ENCODE measurements around the gene HOOK2. TPM values are rescaled to one million over a fixed set of nuclear protein-coding genes. Genes with fewer than 3 reads are reported as not detected.

The HOOK2 gene
- total and polyA plus RNA-seq, 2 of the 13 experiments (the other 11 are each of a cell fraction or from before 2014, with no cell fraction given): 9.2 to 12.9 TPM

GRCh38 chr19:12790628-12791344 lies 15.4 kb upstream of the HOOK2 start:
- Histone ChIP-seq H3K79me2 (ENCODE audit: insufficient read depth, low read length) (peaks cover 8% of the 10 kb centered on the region), H3K27ac (ENCODE audit: extremely low read length, insufficient read depth, low read length) (peak overlapping the region; percentile 31), H3K4me3 (replicated peaks in 1 of 3; ENCODE audit: insufficient read depth in 1 of 3, low read depth in 2 of 3, low read length in 3 of 3) (peak overlapping the region; percentile 47 to 87 (median 60)), H3K9ac (ENCODE audit: insufficient read depth, low read depth, low read length) (peak overlapping the region; percentile 89), H2AFZ (ENCODE audit: low read length) (no peak overlapping the region), H3K36me3 (replicated peaks in 1 of 2; ENCODE audit: control insufficient read depth in 1 of 2, insufficient read depth in 2 of 2, low read length in 2 of 2) (no peaks in the 10 kb centered on the region), H3K27me3 (ENCODE audit: control insufficient read depth in 1 of 2, insufficient read depth in 2 of 2, low read length in 2 of 2) (no peaks in the 10 kb centered on the region), H3K4me1 (ENCODE audit: insufficient read depth, low read length) (peaks cover 60% of the 10 kb centered on the region), H3K9me3 (ENCODE audit: low read length) (no peaks in the 10 kb centered on the region), H4K20me1 (ENCODE audit: insufficient read depth, low read length) (no peaks in the 10 kb centered on the region), H3K4me2 (ENCODE audit: low read depth, low read length) (peak overlapping the region; percentile 99)
- 2% methylated on average over 13 of the region's 22 CpGs for WGBS (ENCODE audit: low lambda C conversion rate)
- POLR2A ChIA-PET: interaction anchor here (0.7 to 3.9 kb wide), 15 partner anchors 8 to 327 kb away, joined by 3 to 124 read pairs (median 14); partner anchors contain the start of genes GET3, HOOK2, MAN2B1 and NACC1
- ATAC-seq (no peak), DNase-seq (ENCODE audit: low spot score) (no peak), FAIRE-seq (no peak)
- BruUV-seq (replicated peaks): no TSS peak
- in situ Hi-C loops (cut with HindIII; ENCODE audit: extremely low pct_ligation_motif_present, low pct_unique_long_range_greater_than_20kb): no loop called here
- CTCF ChIA-PET (ENCODE audit: low intra/inter-chr PET ratio, low total read pairs): interaction anchor here (0.8 kb wide), 1 partner anchor 114 kb away, joined by 3 read pairs; no protein-coding TSS in a partner anchor
- intact Hi-C loops (cut with micrococcal nuclease; ENCODE audit: unreplicated experiment): no loop called here
- TF ChIP-seq RNF219 (CRISPR knock-in tag; IDR thresholded peaks at IDR 0.05) (no peak), NR3C1 (CRISPR knock-in tag; IDR thresholded peaks at IDR 0.05) (no peak), ZBTB2 (CRISPR knock-in tag; IDR thresholded peaks at IDR 0.05; ENCODE audit: low read depth) (peak; percentile 63), ZNF770 (CRISPR knock-in tag; IDR thresholded peaks at IDR 0.05) (no peak), ZNF343 (CRISPR knock-in tag; IDR thresholded peaks at IDR 0.05) (no peak), ZNF749 (CRISPR knock-in tag; IDR thresholded peaks at IDR 0.05; ENCODE audit: borderline replicate concordance) (no peak), ZFX (CRISPR knock-in tag; IDR thresholded peaks at IDR 0.05; ENCODE audit: low read depth) (no peak), PHF5A (CRISPR knock-in tag; IDR thresholded peaks at IDR 0.05; ENCODE audit: low read depth, unreplicated experiment) (no peak), SP1 (IDR thresholded peaks at IDR 0.05) (no peak), SP1 (CRISPR knock-in tag; IDR thresholded peaks at IDR 0.05) (no peak), SATB2 (CRISPR knock-in tag; IDR thresholded peaks at IDR 0.05) (no peak), GABPA (IDR thresholded peaks at IDR 0.05; ENCODE audit: low read depth, low read length) (no peak), GABPA (CRISPR knock-in tag; IDR thresholded peaks at IDR 0.05; ENCODE audit: low read depth) (no peak), ZNF746 (CRISPR knock-in tag; IDR thresholded peaks at IDR 0.05) (no peak), ZBTB25 (CRISPR knock-in tag; IDR thresholded peaks at IDR 0.05) (no peak), ZNF567 (CRISPR knock-in tag; IDR thresholded peaks at IDR 0.05; ENCODE audit: borderline replicate concordance) (no peak; the same call in 1 of the 2 replicates), MXI1 (IDR thresholded peaks at IDR 0.05; ENCODE audit: borderline replicate concordance, low read depth, low read length) (no peak), BHLHE40 (IDR thresholded peaks at IDR 0.05; ENCODE audit: low read length) (no peak), MED13 (CRISPR knock-in tag; IDR thresholded peaks at IDR 0.05) (no peak), GZF1 (CRISPR knock-in tag; IDR thresholded peaks at IDR 0.05) (no peak)

Data from HepG2 (cell line).